ENCODE measurements around the gene PARP2. TPM values are rescaled to one million over a fixed set of nuclear protein-coding genes. Genes with fewer than 3 reads are reported as not detected.

Gene PARP2
- total RNA-seq, 2 donors from 2014 or later, result 36.1 to 63.7 TPM

GRCh38 chr14:20397511-20397910, 54.1 kb downstream of the PARP2 start:
- DNase-seq, result no peak

GRCh38 chr14:20400589-20400964, 57.1 kb downstream of the PARP2 start:
- WGBS, 2 experiments (ENCODE audit: insufficient coverage in 1 of 2, insufficient read length in 1 of 2), result 83% methylated on average over 1 of the region's 1 CpG; no CpG with 5 or more reads in 1 of the 2 experiments
- no peaks in the 10 kb centered on the region for H3K27me3 ChIP-seq (ENCODE audit: control insufficient read depth, insufficient read depth, low read length, poor library complexity, severe bottlenecking)
- Mint-ChIP-seq H3K4me1 (no peaks in the 10 kb centered on the region), H3K4me3 (no peak overlapping the region), H3K36me3 (ENCODE audit: low read depth) (peaks cover 64% of the 10 kb centered on the region), H3K27ac (no peak overlapping the region), H3K9me3 (no peaks in the 10 kb centered on the region), H3K27me3 (ENCODE audit: insufficient read depth) (no peaks in the 10 kb centered on the region)
- no peak for DNase-seq
- H3K36me3 ChIP-seq (ENCODE audit: control insufficient read depth, insufficient read depth, low read length), result peaks cover 81% of the 10 kb centered on the region
- no peak overlapping the region for H3K9ac ChIP-seq (ENCODE audit: extremely low read depth, low read length, poor library complexity, severe bottlenecking)
- no peak overlapping the region for H3K4me3 ChIP-seq (ENCODE audit: low read length)
- no peaks in the 10 kb centered on the region for H3K4me1 ChIP-seq (ENCODE audit: control insufficient read depth, insufficient read depth, low read length)
- no peak overlapping the region for H3K27ac ChIP-seq (ENCODE audit: low read depth, low read length)
- no peaks in the 10 kb centered on the region for H3K9me3 ChIP-seq (ENCODE audit: control insufficient read depth, low read length)
- TF ChIP-seq CTCF (conservative IDR thresholded peaks at IDR 0.05), result no peak

More at GRCh38 chr14:20397511-20397910, 54.1 kb downstream of the PARP2 start:
- H3K36me3 Mint-ChIP-seq (ENCODE audit: low read depth), result peaks cover 59% of the 10 kb centered on the region
- H3K27me3 Mint-ChIP-seq (ENCODE audit: insufficient read depth), result no peaks in the 10 kb centered on the region
- Histone ChIP-seq H3K36me3 (ENCODE audit: control insufficient read depth, insufficient read depth, low read length) (peaks cover 70% of the 10 kb centered on the region), H3K27ac (ENCODE audit: low read depth, low read length) (no peak overlapping the region), H3K4me3 (ENCODE audit: low read length) (no peak overlapping the region), H3K4me1 (ENCODE audit: control insufficient read depth, insufficient read depth, low read length) (no peaks in the 10 kb centered on the region), H3K9me3 (ENCODE audit: control insufficient read depth, low read length) (no peaks in the 10 kb centered on the region), H3K27me3 (ENCODE audit: control insufficient read depth, insufficient read depth, low read length, poor library complexity, severe bottlenecking) (no peaks in the 10 kb centered on the region), H3K9ac (ENCODE audit: extremely low read depth, low read length, poor library complexity, severe bottlenecking) (no peak overlapping the region)
- WGBS, 2 experiments (ENCODE audit: insufficient coverage in 1 of 2, insufficient read length in 1 of 2), result 88 to 90% methylated on average over 1 to 3 of the region's 3 CpGs
- H3K9me3 Mint-ChIP-seq, result no peaks in the 10 kb centered on the region
- no peaks in the 10 kb centered on the region for H3K4me1 Mint-ChIP-seq
- no peak for TF ChIP-seq CTCF (conservative IDR thresholded peaks at IDR 0.05)
- H3K4me3 Mint-ChIP-seq, result no peak overlapping the region
- no peak overlapping the region for H3K27ac Mint-ChIP-seq

- Mint-ChIP-seq H3K4me1 (no peaks in the 10 kb centered on the region), H3K27me3 (ENCODE audit: insufficient read depth) (no peaks in the 10 kb centered on the region), H3K27ac (no peak overlapping the region), H3K4me3 (no peak overlapping the region), H3K9me3 (no peaks in the 10 kb centered on the region), H3K36me3 (ENCODE audit: low read depth) (peaks cover 62% of the 10 kb centered on the region)
- Histone ChIP-seq H3K9me3 (ENCODE audit: control insufficient read depth, low read length) (no peaks in the 10 kb centered on the region), H3K27ac (ENCODE audit: low read depth, low read length) (no peak overlapping the region), H3K9ac (ENCODE audit: extremely low read depth, low read length, poor library complexity, severe bottlenecking) (no peak overlapping the region), H3K36me3 (ENCODE audit: control insufficient read depth, insufficient read depth, low read length) (peaks cover 81% of the 10 kb centered on the region), H3K4me3 (ENCODE audit: low read length) (no peak overlapping the region), H3K4me1 (ENCODE audit: control insufficient read depth, insufficient read depth, low read length) (no peaks in the 10 kb centered on the region), H3K27me3 (ENCODE audit: control insufficient read depth, insufficient read depth, low read length, poor library complexity, severe bottlenecking) (no peaks in the 10 kb centered on the region)
- no peak for DNase-seq
- TF ChIP-seq CTCF (conservative IDR thresholded peaks at IDR 0.05), result no peak
- WGBS, 2 experiments (ENCODE audit: insufficient coverage in 1 of 2, insufficient read length in 1 of 2), result 93 to 94% methylated on average over 5 to 10 of the region's 10 CpGs
Observed at GRCh38 chr14:20400965-20401593, 57.6 kb downstream of the PARP2 start.
